Peyer's patch (tissue), 4 donors: ENCODE measurements around the gene ANO10.

Source experiments
- CTCF ChIP-seq, 6 experiments: fragments of 450-650 bp in 4 of 6; fragments of 200-600 bp in 2 of 6; sonication (generic) in 1 of 6; IDR thresholded peaks; one replicate each; pipeline ENCODE4 v1.5.1; 2017 to 2019; ENCODE audit warnings: antibody characterized with exemption in 6 of 6, mild to moderate bottlenecking in 3 of 6, moderate library complexity in 1 of 6
- POLR2A ChIP-seq, 2 donors: fragments of 450-650 bp; IDR thresholded peaks; one replicate each; pipeline ENCODE4 v1.5.1; 2017; ENCODE audit warnings: antibody characterized with exemption in 2 of 2, mild to moderate bottlenecking in 2 of 2, moderate library complexity in 2 of 2

- TF ChIP-seq CTCF (IDR thresholded peaks at IDR 0.05): no peak
- TF ChIP-seq POLR2A (IDR thresholded peaks at IDR 0.05): no peak
Observed at GRCh38 chr3:43425829-43426228, 196.0 kb downstream of the ANO10 start.
